ENCODE measurements around the gene CCL13.
A peak's percentile ranks its signal among the peaks of the same experiment; 100 is the strongest.

Gene CCL13

DNA sequence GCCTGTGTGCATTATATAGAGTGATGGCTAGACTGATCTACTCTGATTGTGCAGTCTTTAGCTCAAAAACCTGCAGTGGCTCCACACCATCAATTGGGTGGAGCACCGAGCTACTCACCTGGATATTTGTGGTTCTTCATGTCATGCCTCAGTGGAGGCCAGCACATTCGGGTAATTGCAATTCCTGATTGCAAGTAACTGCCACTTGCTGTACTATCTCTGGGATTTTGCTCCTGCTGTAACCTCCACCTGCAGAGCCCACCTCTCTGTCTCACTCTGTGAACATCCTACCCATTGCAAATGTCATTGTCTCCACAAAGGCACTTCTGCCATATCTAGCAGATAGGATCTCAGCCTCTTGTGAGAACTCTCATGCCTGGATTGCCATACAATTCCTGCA is 8.5 kb downstream of the CCL13 start:
- DNase-seq = peak in 1 of 2 experiments; percentile 30

- DNase-seq = no peak
These were observed 9.1 kb downstream of the CCL13 start for GRCh38 chr17:34365340-34365739.

DNA sequence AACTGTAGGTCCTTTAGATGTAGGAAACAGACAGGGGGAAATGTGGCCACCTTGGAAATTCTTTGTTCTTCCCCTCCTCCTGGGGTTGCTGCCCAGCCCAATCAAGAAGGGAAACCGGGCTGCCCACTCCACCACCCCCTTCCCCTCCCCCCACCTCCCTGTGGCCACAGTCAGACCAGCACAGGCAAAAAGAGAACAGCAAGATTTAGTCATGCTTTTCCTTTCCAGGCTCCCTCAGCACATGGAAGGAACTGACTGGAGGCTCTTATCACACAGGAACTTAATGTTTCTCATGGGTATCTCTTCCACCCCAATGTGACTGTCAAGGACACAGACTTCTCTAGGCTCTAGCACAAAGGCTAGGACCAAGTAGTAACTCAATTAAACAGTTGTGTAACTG is 9.7 kb downstream of the CCL13 start:
- no peak for DNase-seq

- no peak for DNase-seq
These were observed 10.3 kb downstream of the CCL13 start for GRCh38 chr17:34366529-34367107.

DNA sequence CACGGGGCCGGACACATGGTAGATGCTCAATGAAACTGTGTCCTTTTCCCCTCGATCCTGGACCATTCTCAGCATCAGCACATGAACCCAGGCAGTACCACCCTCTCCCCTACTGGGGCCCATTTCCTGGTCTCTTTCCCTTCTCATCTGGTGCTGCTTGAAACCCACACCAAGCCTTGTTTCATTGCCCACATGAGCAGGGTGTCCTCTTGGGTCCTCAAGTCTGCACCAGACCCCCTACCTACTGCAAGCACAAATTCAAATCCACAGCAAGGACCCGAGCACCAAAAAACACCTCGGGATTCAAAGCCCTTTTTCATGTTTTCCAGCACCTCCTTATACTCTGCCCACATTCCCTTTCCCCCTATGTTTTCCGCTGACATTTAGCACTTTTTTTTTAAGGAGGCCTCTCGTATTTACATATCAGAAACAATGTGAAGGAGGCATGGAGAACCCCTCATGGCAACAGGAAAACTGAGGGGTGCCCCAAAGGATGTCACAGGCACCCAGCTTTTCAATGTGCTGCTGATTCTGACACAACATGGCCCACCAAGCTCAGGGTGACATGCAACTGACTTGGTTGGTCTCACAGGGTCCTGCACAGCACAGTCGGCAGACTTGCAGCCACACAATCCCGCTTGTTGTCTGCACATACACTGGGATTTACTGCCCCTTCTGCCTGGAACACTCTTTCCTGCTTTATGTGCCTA is 11.4 kb downstream of the CCL13 start:
- no peak for DNase-seq

- DNase-seq = no peak
These were observed 12.1 kb downstream of the CCL13 start for GRCh38 chr17:34368196-34368945.

DNA sequence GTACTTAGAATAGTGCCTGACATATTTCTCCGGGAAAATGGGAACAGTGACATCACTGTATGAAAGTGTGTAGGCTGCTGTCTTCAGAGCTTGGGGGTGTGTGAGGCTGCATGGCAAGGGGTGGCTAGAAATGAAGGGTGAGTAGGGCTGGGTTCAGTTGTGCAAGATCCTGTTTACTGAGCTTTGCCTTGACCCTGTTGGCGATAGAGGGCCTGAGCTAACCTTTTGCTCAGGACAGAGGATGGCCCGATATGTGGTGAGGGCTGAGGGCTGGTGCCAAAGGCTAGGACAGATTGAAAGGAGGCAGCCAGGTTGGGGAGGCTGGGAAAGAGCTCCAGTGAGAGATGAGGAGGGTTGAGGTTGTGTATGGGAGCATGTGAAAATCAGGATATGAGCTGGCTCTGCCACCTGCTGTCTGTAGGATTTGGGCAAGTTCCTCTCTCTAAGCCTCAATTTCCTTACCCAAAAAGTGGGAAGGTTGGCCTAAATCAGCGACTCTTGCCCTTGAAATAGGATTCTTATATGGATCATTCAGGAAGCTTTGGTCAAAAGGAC is 12.7 kb downstream of the CCL13 start:
- no peak for DNase-seq

DNA sequence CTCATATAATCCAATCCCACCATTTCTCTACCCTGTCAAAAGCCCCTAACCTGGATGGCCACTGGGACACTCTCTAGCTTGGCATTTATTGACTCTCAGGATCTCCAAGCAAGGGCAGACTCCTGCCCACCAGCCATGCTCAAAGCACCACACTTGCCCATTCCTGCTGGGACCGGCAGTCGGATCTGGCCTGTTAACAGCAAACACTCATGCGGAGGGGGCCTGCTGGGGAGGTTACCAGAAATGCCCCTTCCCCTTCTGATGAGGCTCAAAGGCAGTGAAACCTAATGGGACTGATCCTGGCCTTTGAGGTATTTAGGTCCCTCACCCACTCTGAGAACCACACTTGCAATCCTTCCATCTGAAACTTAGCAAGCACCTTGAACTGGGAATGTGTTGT is 13.3 kb downstream of the CCL13 start:
- no peak for DNase-seq

- DNase-seq = no peak
These were observed 14.2 kb downstream of the CCL13 start for GRCh38 chr17:34370376-34370996.

DNA sequence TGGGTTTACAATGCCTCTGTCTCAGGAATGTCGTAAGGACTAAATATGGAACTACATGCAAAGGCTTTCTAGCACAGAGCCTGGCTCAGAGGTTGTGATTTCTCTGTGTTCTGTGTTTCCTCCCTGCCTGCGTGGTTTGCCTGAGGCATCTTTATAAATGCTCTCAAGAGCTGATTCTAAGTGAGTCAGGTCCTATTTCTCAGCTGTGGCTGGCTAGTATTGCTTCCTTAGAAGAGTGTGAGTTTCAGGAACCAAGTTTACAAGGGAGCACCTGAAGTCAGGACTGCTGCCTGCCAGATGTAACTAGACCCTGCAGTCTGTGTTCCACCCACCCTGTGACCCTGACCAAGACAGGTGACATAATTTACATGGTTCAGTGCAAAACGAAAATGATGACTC is 14.7 kb downstream of the CCL13 start:
- no peak for DNase-seq

- no peak for DNase-seq
These were observed 15.3 kb downstream of the CCL13 start for GRCh38 chr17:34371405-34372100.

GRCh38 chr17:34374457-34374856 is 18.2 kb downstream of the CCL13 start:
- DNase-seq = no peak

DNA sequence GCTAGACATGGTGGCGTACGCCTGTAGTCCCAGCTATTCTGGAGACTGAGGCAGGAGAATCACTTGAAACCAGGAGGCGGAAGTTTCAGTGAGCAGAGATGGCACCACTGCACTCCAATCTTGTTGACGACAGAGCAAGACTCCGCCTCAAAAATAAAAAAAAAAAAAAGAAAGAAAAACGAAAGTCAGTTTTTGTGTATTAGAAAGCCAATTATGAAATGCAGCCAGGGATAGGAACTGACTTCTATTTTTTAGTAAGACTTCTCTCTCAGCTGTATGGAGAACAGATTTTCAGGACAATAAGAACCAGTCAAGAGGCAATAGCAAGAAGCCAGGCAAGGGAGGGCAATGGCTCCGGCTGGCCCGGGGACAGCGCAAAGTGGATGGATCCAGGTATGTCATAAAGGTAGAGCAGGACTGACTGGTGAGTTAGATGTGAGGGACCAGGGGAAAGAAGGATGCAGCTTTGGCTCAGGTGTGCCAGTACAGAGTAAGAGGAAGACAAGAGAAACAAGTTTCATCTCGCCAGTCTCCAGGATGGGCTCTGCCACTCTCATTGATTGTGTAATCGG is 19.2 kb downstream of the CCL13 start:
- DNase-seq = no peak

GRCh38 chr17:34377078-34377823 is 21.0 kb downstream of the CCL13 start:
- DNase-seq = no peak

DNA sequence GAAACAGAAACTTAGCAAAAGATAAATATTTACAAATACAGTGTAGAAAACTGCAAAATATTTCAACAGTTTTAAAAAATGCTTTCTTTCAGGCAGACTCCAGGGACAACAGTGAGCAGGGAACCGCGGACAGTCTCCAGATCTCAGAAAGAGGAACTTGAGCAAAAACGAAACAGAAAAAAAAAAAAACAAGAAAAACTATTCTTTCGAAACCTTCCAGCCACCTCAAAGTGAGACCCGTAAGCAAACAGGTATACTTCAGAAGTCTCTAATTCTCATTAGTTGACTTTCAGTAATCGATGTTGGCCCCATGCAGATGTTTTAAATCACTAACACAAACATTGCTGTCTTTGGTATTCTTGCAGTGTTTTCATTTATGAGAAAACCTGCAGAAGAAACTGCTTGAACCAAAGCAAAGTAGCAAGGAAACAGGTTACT is 22.4 kb downstream of the CCL13 start:
- no peak for DNase-seq

DNA sequence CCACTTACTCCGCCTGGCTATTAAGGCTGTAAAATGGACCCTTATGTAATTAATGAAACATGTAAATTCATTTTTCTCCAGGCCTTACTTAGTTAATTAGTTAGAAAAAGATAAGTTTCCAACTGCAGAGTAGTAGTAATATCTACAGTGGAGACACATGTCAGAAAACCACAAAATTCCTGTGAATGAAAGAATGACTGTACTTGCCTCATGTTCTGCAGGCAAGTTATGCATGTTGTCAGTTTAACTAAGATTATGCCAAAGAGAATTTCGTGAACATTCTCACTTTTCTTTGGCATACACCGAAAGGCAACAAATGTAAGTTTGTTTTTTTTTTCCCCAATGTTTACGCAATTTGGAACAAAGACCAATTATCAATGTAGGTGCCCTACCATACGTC is 23.6 kb downstream of the CCL13 start:
- DNase-seq = no peak

DNA sequence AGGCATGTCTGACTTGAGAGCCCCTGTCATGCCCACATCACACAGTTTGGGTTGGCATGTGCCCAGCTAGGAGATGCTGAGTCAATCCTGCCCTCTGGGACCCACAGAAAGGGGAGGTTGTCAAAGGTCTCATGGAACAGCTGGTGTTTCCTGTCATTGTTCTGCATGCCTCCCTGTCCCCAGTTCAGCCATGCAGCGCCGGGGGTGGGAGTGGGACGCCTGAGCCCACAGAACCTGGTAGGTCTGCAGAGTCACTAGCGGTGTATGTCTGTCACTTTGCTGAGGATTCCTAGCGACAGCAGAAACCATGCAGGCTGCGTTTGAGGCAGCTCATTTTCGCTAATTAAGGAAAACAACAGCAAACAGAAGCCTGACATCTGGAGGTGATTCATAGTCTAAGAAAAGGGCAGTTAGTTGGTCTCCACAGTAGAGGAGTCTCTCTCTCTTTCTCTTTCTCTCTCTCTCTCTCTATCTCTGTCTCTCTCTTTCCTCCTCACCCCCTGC is 26.4 kb downstream of the CCL13 start:
- no peak for DNase-seq

- no peak for DNase-seq
These were observed 26.9 kb downstream of the CCL13 start for GRCh38 chr17:34383216-34383615.

- no peak for DNase-seq
These were observed 28.0 kb downstream of the CCL13 start for GRCh38 chr17:34384271-34384670.

DNA sequence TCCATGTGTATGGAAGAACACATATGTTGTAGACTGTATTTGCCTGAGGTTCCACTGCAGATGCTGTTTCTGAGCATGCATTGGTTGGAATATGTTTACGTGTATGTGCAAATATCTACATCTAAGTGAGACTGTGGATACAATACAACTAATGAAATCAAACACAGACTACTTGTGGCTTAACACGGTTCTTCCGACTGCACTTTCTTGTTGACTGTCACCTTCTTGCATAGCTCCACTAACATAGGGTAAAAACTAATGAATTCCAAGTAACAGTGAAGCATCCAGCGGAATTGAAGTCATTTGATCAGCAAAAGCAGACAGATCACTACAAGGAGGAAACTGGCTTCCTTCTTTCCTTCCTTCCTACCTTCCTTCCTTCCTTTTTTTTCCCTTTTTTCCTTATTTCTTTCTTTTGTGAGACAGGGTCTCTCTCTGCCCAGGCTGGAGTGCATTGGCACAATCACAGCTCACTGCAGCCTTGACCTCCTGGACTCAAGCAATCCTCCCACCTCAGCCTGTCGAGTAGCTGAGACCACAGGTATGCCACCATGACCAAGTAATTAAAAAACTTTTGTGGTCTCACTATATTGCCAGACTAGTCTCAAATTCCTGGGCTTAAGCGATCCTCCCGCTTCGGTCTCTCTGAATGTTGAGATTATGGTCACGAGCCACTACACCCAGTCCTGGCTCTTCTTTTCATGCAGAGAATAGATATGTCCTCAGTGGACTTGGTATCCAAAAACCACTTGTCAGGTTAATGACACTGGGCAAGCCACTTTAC is 28.7 kb downstream of the CCL13 start:
- no peak for DNase-seq

DNA sequence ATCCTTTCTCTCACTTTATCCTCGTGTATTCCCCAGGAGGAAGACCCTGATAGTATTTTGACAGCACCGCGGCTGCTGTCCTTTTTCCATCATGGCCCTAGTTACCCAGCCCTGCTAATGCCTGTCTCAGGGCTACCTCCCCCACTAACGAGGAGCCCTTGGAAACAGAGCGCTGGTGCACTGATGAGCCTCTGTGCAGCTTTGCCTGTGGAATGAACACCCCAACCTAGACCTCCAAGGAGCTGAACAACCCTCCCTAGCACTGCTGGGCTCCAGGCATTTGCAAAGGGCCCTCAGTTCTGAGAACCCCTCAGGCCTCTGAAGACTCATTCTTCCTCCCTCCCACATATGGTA is 30.0 kb downstream of the CCL13 start:
- no peak for DNase-seq
